Amygdala (tissue), 56 donors: ENCODE data around the gene NFAT5.
"Not testable (repeated sequence)": the region's sequence is repeated elsewhere in the genome, so short reads cannot be mapped to it uniquely, and the experiment has no call there.

Source experiments
- DNase-seq, 56 donors: peaks; one replicate each; lab custom pipeline; 2025; lab: John Stamatoyannopoulos, UW

The NFAT5 gene

DNA sequence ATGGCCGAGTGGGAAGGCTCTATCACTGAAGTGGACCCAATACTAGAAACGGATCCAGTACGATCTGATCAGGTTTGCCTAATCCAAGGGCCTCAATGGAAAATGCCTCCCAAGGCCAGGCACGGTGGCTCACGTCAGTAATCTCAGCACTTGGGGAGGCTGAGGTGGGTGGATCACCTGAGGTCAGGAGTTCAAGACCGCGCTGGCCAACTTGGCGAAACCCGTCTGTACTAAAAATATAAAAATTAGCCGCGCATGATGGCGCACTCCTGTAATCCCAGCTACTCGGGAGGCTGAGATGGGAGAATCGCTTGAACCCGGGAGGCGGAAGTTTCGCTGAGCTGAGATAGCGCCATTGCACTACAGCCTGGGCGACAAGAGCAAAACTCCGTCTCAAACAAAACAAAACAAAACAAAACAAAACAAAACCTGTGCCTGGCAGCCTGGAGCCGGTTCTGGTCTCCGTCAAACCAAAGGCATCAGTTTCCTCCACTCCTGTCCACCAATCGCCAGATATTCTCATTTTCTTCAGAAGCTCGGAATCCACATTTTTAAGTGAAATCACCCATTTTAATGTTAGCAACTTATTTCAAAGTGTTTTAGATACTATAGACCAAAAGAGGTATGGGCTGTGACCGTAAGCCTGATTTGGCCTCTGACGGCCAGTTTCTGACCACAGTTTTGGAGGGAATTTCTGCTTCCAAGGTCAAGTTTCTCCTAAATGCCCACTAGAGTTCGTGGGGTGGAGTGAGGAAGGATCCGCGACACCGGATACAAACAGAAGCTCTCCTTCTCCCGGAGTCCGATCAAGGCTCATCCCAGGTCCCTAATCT, 159.9 kb downstream of the NFAT5 start:
- peak in 1 of 56 donors; percentile 29 for DNase-seq

DNA sequence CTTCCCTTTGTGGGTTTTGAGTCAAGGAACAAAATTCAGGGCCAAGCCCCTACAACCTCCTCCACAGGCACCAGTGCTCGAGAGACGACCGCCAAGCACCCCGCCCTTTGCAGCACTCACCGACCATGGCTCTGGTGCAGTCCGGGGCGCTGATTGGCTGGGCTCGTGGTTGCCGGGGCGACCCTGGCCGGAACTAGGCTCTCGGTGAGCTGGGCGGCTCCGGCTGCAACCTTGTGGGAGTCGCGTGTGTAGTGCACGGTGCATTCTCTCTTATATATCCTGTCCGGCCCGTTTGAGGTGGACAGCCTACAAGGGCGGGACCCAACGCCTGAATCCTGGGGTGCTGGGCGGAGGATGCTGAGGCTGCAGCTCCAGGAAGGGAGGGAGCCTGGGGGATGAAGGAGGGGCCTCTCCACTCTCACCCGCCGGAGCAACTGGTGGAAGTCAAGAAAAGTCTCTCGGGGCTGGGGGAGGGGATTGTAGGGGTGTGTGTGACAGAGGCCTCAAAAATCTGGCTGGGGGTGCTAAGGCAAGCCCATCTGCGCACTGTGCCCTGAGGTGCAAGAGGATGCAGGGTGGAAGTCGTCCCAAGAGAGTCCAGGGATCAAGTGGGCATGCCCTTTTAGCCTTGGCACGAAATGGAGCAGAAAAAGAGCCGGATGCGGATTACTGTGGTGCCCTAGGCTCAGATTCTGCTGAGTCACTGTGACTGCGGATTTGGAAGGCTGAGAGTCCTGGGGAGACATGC, 160.7 kb downstream of the NFAT5 start, which contains the start of gene NQO1:
Gene NQO1, minus strand, starts transcription at position 248 of the 748 bp plus-strand sequence. Its CDS starts 121 bp downstream, at position 127.
- DNase-seq: peak in 55 of 56 donors; percentile 42 to 93 (median 81)

DNA sequence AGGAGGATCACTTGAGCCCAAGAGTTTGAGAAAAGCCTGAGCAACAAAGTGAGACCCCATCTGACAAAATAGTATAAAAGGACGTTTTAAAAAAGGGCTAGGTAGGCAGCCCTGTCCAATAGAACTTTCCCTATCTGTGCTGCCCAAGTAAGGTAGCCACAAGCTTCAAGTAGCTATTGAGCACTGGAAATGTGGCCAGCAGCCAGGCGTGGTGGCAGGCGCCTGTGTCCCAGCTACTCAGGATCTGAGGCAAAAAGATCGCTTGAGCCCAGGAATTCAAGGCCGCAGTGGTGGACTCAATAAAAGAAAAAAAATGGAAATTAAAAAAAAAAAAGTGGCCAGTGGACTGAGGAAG, 162.1 kb downstream of the NFAT5 start:
- peak in 38 of 56 donors; percentile 9 to 79 (median 38) for DNase-seq

DNA sequence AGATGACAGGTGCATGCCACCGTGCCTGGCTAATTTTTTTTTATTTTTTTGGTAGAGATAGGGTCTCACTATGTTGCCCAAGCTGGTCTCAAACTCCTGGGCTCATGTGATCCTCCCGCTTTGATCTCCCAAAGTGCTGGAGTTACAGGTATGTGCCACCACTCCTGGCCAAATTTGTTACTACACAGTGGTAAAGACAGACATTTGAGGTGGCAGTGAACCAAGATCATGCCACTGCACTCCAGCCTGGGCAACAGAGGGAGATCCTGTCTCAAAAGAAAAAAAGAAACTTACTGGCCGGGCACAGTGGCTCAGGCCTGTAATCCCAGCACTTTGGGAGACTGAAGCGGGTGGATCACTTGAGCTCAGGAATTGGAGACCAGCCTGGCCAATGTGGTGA, 163.3 kb downstream of the NFAT5 start:
- DNase-seq: not testable (repeated sequence)

DNA sequence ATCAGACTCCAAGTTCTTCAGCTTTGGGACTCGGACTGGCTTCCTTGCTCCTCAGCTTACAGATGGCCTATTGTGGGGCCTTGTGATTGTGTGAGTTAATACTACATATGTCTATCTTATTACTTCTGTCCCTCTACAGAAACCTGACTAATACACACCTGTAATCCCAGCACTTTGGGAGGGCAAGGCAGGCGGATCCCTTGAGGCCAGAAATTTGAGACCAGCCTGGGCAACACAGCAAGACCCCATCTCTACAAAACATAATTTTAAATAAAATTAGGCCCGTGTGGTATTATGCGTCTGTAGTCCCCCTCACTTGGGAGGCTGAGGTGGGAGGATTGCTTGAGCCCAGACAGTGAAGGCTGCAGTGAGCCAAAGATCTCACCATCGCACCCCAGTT, 165.5 kb downstream of the NFAT5 start:
- not testable (repeated sequence) for DNase-seq

DNA sequence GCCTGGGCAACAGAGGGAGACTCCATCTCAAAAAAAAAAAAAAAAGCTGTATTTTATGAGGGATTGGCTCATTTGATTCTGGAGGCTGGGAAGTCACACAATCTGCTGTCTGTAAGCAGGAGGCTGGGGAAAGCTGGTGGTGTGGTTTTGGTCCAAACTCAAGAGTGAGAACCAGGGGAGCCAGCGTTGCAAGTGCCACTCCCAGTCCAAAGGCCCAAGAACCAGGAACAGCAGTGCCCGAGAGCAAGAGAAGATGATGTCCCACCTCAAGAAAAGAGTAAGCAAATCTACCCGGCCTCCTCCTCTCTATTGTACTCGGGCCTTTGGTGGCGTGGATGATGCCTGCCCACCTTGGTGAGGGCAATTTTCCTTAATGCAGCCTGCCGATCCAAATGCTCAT, 166.3 kb downstream of the NFAT5 start:
- no peak for DNase-seq

DNA sequence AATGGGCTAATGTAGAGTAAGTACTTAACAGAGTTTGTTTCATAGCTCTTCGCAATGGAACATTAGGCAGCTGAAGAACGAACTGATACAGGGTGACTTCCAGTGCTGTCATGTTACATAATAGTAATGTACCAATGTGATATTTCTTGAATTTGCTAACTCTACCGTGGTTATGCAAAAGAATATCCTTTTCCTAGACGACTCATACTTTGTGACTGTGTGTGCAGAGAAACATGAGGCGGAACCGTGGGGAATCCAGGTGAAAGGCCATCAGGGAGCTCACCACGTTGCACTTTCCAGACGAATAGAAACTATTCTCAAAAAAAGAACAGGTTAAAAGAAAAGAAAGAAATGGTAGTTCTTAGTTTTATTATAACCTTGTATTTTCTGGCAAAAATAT, 175.8 kb downstream of the NFAT5 start:
- DNase-seq: no peak

DNA sequence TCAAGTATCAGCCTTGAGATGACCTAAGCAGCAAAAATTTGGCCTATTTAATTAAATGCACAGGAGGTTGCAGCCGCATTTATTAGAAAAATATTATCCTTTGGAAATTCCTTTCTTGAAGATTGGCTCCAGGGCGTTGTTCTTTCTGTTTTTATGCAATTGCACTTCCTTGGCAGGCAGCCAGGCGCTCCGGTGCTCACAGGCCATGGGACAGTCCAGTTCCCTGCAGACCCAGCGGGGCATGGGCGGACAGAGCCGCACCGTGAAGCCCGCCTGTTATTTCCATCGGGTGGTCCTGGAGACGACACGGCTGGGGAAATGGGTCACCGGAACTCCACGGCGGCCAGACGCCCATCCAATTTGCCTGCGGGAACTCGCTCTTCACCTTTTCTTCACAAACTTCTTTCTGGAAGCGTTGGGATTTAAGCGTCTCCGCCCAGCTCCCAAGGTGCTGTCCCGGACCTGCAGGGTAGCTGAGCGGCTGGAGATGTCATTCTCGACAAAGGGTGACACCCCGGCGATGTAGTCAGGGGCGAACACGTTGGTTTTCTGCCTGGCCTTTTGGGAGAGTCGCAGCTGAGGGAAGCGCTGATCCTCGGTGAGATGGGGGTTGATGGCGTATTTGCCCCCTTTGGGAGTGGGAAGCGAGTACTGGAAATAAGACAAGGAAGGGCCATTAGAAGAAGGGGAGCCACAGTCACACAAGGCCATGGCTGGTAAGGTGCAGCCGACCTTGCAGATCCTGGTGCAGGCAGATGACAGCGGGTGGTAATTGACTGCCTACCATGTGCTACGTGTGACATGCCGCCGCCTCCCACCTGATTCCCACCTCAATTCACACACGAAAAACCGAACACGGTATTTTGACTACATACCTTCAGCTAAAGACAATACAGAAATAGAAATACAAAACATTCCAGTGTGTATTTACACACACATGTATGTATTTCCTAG, 176.5 kb downstream of the NFAT5 start:
- peak in 18 of 56 donors; percentile 2 to 45 (median 17) for DNase-seq

DNA sequence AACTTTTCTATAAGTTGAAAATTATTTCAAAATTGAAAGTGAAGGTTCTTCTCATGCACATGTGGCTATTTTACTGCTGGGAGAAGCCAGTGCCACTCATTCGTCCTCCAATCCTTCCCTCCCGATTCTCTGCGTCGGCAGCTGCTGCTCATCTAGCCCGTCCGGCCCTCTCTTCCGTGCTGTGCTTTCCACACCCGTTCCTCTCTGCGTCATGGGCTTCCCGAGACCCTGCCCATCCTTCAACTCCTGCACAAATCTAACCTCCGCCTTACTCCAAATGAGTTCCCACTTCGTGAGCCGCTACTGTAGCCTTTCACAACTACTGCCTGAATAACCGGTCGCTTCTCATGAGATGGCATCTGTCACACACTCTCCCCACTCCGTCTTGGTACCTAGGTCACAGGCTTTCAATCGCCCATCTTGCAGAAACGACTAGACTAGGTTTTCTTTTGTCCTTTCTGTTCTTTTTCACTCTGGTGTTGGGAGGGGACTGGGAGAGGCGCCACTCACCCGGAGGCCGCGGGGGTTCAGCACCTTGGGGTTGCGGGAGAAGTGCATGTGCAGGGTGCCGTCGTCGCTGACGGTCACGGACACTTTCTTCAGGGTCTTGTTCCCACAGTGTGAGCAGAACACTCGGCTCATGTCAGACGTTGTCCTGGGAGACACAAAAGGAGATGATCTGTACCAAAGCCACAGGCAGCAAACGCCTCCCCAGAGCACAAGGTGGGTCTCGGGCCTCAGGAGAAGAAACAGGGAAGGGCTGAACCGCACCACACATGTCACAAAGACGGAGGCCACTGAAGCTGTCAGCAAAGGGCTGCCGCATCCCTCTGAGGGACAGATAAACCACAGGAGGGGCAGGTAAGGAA, 178.8 kb downstream of the NFAT5 start:
- no peak for DNase-seq

DNA sequence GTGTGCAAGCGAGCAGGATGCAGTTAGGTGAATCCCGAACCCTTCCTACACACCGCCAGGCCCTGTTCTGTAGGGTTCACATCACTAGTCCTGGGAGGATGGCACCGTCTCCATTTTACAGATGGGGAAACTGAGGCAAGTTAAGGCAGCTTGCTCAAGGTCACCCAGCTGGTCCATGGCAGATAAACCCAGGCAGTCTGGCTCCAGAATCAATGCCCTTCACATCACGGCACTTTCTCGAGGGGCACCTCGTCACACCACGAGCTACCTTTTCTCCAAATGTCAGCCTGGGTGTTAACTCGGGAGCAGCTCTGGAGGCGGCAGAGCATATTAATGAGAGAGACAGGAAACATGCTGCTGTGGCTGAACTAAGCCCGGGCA, 179.5 kb downstream of the NFAT5 start:
- no peak for DNase-seq

DNA sequence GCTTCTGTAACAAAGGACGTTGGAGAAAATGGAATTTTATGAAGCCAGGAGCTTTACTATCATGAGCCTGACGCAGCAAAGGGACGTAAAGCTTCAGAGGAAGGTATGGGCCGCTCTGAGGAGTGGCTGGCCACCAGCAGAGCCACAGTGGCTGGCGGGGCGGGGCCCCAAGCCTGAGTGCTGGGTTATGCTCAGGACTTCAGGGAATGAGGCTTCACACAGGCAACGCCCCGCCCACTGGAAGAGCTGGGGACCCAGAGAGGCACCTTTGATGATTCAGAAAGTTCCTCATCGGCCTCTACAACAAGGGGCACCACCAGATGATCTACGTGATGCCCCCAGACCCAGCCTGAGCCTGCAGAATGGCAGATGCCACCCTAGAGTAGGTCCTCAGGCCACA, 180.2 kb downstream of the NFAT5 start:
- no peak for DNase-seq

DNA sequence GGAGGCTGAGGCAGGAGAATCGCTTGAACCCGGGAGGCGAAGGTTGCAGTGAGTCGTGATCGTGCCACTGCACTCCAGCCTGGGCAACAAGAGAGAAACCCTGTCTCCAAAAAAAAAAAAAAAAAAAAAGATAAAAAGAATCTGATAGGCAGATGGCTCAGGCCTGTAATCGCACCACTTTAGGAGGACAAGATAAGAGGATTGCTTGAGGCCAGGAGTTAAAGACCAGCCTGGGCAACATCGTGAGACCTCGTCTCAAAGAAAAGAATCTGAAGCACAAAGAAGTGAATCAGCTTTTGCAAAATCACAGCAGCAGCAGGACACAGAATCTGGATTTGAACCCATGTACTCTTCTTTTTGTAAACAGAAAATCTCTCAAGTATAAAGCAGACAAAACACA, 181.3 kb downstream of the NFAT5 start:
- no peak for DNase-seq

DNA sequence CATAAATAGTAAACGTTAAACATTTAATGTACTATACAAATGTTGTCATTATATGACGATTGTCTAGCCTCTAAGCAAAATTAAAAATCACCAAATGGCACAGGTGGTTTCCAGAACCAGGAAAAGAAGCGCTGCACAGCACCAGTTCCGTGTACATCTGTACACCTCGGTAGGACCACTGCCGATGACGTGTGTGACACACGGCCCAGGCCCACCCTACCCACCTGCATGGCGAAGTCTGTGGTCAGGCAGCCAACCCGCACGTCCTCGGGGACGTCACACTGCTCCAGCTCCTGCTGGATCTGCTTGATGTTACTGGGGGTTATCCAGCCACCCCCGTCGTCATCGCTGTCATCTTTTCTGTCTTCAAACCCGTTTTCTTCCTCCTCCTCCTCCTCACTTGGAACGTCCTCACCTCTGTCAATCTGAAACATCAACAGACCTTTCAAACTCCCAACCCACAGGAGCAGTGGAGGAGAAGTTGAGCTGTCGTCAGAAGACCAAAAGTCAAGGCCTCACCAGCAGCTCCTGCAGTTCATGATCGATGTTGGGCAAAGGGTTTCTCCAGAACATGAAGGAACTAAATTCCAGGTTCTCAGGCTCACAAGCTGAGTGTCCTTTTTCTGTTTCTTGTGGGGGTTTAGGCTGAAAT, 183.1 kb downstream of the NFAT5 start:
- DNase-seq: no peak

DNA sequence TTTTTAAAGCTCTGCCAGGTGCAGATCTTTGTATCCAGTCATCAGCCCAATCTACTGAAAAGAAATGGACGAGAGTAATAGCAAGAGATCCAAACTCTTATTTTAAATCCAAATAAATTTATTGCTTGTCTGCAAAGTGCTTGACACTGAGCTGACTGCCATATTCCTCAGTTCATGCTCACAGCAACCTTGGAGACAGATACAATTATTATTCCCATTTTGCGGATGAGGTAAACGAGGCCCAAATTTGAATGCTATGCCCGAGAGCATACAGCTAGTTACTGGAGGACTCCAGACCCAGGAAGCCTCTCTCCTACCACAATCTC, 188.3 kb downstream of the NFAT5 start:
- no peak for DNase-seq
